Mesenchymal stem cell (in vitro differentiated cells and primary cell): ENCODE measurements around the gene AHDC1.

Source experiments
- DNase-seq: peaks from one replicate; pipeline ENCODE4 v3.0.0-alpha.2; 2013
- H2AFZ ChIP-seq: one replicate; pipeline ENCODE4 v1.6.1; 2013; ENCODE audit warnings: low read depth, mild to moderate bottlenecking, control low read depth, inconsistent platforms, low read length, moderate library complexity
- H2AK5ac ChIP-seq: 2 replicates; pipeline ENCODE4 v1.6.1; 2013; ENCODE audit warnings: low read length, moderate library complexity, mild to moderate bottlenecking, inconsistent platforms; ENCODE audit not compliant: severe bottlenecking
- H2BK120ac ChIP-seq: one replicate; pipeline ENCODE4 v1.6.1; 2013; ENCODE audit warnings: low read depth, mild to moderate bottlenecking, inconsistent platforms, low read length, moderate library complexity
- H2BK12ac ChIP-seq, 2 experiments: one replicate each; pipeline ENCODE4 v1.6.1; 2013; ENCODE audit warnings: inconsistent platforms in 2 of 2, low read length in 2 of 2, mild to moderate bottlenecking in 2 of 2, moderate library complexity in 2 of 2, control low read depth in 1 of 2
- H2BK15ac ChIP-seq: one replicate; pipeline ENCODE4 v1.6.1; 2013; ENCODE audit warnings: mild to moderate bottlenecking, low read depth, inconsistent platforms; ENCODE audit not compliant: poor library complexity, severe bottlenecking
- H2BK5ac ChIP-seq: 2 replicates; pipeline ENCODE4 v1.6.1; 2013; ENCODE audit warnings: low read depth, mild to moderate bottlenecking, low read length, control low read depth, inconsistent platforms; ENCODE audit not compliant: poor library complexity, severe bottlenecking
- H3K14ac ChIP-seq, 2 experiments: one replicate each; pipeline ENCODE4 v1.6.1; 2013; ENCODE audit warnings: inconsistent platforms in 2 of 2, low read length in 2 of 2, control low read depth in 1 of 2, mild to moderate bottlenecking in 1 of 2, moderate library complexity in 1 of 2
- H3K18ac ChIP-seq, 2 experiments: one replicate each; pipeline ENCODE4 v1.6.1; 2013; ENCODE audit warnings: inconsistent platforms in 2 of 2, low read length in 2 of 2, control low read depth in 1 of 2, low read depth in 1 of 2, mild to moderate bottlenecking in 1 of 2
- H3K23ac ChIP-seq, 2 experiments: one replicate each; pipeline ENCODE4 v1.6.1; 2013; ENCODE audit warnings: inconsistent platforms in 2 of 2, low read length in 2 of 2, mild to moderate bottlenecking in 2 of 2, moderate library complexity in 2 of 2, control low read depth in 1 of 2
- H3K27ac ChIP-seq: 2 replicates; pipeline ENCODE4 v1.5.1; 2013; ENCODE audit warnings: mild to moderate bottlenecking, moderate library complexity, low read length, control low read depth, inconsistent platforms; ENCODE audit not compliant: poor library complexity, severe bottlenecking
- H3K27me3 ChIP-seq, 2 experiments: 2 replicates each; pipeline versions ENCODE4 v1.6.1 to v1.7.0; 2013; ENCODE audit warnings: low read length in 2 of 2, mild to moderate bottlenecking in 2 of 2, moderate library complexity in 2 of 2, control low read depth in 1 of 2, inconsistent platforms in 1 of 2; ENCODE audit not compliant: control insufficient read depth in 1 of 2, insufficient read depth in 1 of 2
- H3K36me3 ChIP-seq, 2 experiments: 2 replicates each; pipeline versions ENCODE4 v1.6.1 to v1.7.0; 2013; ENCODE audit warnings: low read length in 2 of 2, control low read depth in 1 of 2, inconsistent platforms in 1 of 2, low read depth in 1 of 2, mild to moderate bottlenecking in 1 of 2; ENCODE audit not compliant: insufficient read depth in 2 of 2, control insufficient read depth in 1 of 2
- H3K4ac ChIP-seq, 2 experiments: one replicate each; pipeline ENCODE4 v1.6.1; 2013; ENCODE audit warnings: inconsistent platforms in 2 of 2, low read length in 2 of 2, mild to moderate bottlenecking in 2 of 2, moderate library complexity in 2 of 2, control low read depth in 1 of 2, low read depth in 1 of 2
- H3K4me1 ChIP-seq: 2 replicates; pipeline ENCODE4 v1.6.1; 2013; ENCODE audit warnings: low read depth, low read length, control low read depth; ENCODE audit not compliant: control insufficient read depth, insufficient read depth
- H3K4me2 ChIP-seq: 2 replicates; pipeline ENCODE4 v1.6.1; 2013; ENCODE audit warnings: low read length, mild to moderate bottlenecking, inconsistent platforms; ENCODE audit not compliant: poor library complexity, severe bottlenecking
- H3K4me3 ChIP-seq, 2 experiments: 2 replicates each; pipeline versions ENCODE4 v1.5.1 to v1.7.0; 2013; ENCODE audit warnings: low read length in 2 of 2, mild to moderate bottlenecking in 2 of 2, control low read depth in 1 of 2, low read depth in 1 of 2; ENCODE audit not compliant: insufficient read depth in 1 of 2
- H3K79me1 ChIP-seq: replicated peaks from 2 replicates; pipeline ENCODE4 v1.6.1; 2013; ENCODE audit warnings: mild to moderate bottlenecking, control low read depth, low read length, inconsistent platforms; ENCODE audit not compliant: poor library complexity, severe bottlenecking
- H3K9ac ChIP-seq: 2 replicates; pipeline ENCODE4 v1.7.0; 2013; ENCODE audit warnings: mild to moderate bottlenecking, low read length, moderate library complexity
- H3K9me3 ChIP-seq: 2 replicates; pipeline ENCODE4 v1.7.0; 2013; ENCODE audit warnings: mild to moderate bottlenecking, low read length; ENCODE audit not compliant: control insufficient read depth
- H4K8ac ChIP-seq: one replicate; pipeline ENCODE4 v1.6.1; 2013; ENCODE audit warnings: inconsistent platforms, mild to moderate bottlenecking, low read length, moderate library complexity
- H4K91ac ChIP-seq: one replicate; pipeline ENCODE4 v1.6.1; 2013; ENCODE audit warnings: mild to moderate bottlenecking, low read length, inconsistent platforms
- WGBS: methylation state at CpG from one replicate; pipeline ENCODE4 v1.1.7; 2013; ENCODE audit warnings: mixed read lengths; 5-methylcytosine and 5-hydroxymethylcytosine counted together

The AHDC1 gene

GRCh38 chr1:27598295-27598687 is 5.7 kb downstream of the AHDC1 start:
- Histone ChIP-seq H3K4me3 (peak overlapping the region in 1 of 2 experiments; percentile 35), H3K18ac (peak overlapping the region; percentile 67 to 97), H3K4me1 (peaks cover 84% of the 10 kb centered on the region), H2BK15ac (peak overlapping the region; percentile 85), H3K4me2 (peak overlapping the region; percentile 5), H3K23ac (no peak overlapping the region), H4K91ac (peak overlapping the region; percentile 96), H3K27ac (peak overlapping the region; percentile 20), H2AFZ (no peak overlapping the region), H3K4ac (peak overlapping the region; percentile 19 to 96), H2AK5ac (peak overlapping the region; percentile 88), H4K8ac (peak overlapping the region; percentile 67), H3K27me3 (no peaks in the 10 kb centered on the region), H3K9me3 (no peaks in the 10 kb centered on the region), H3K14ac (peak overlapping the region in 1 of 2 experiments; percentile 80), H2BK120ac (peak overlapping the region; percentile 74), H2BK5ac (no peak overlapping the region), H2BK12ac (peak overlapping the region; percentile 37 to 81), H3K9ac (peak overlapping the region; percentile 67), H3K36me3 (peaks cover 10 to 28% of the 10 kb centered on the region in 2 experiments), H3K79me1 (peaks cover 16% of the 10 kb centered on the region)
- WGBS: 40% methylated on average over 2 of the region's 3 CpGs
- peak; percentile 56 for DNase-seq

GRCh38 chr1:27597516-27598294 is 6.2 kb downstream of the AHDC1 start:
- DNase-seq: no peak
- Histone ChIP-seq H3K79me1 (peaks cover 16% of the 10 kb centered on the region), H2BK15ac (no peak overlapping the region), H3K4ac (peak overlapping the region in 1 of 2 experiments; percentile 45), H3K18ac (peak overlapping the region; percentile 67 to 85), H2AK5ac (peak overlapping the region; percentile 63), H3K4me2 (peak overlapping the region; percentile 19), H3K9ac (peak overlapping the region; percentile 39), H3K23ac (peak overlapping the region in 1 of 2 experiments; percentile 56), H3K14ac (peak overlapping the region in 1 of 2 experiments; percentile 62), H4K91ac (peak overlapping the region; percentile 30), H2BK12ac (peak overlapping the region in 1 of 2 experiments; percentile 45), H3K9me3 (no peaks in the 10 kb centered on the region), H2BK5ac (no peak overlapping the region), H3K4me3 (no peak overlapping the region), H3K27me3 (no peaks in the 10 kb centered on the region), H2BK120ac (peak overlapping the region; percentile 51), H3K36me3 (peaks cover 10 to 29% of the 10 kb centered on the region in 2 experiments), H3K4me1 (peaks cover 90% of the 10 kb centered on the region), H2AFZ (no peak overlapping the region), H4K8ac (peak overlapping the region; percentile 5), H3K27ac (peak overlapping the region; percentile 6)
- 72% methylated on average over 4 of the region's 7 CpGs for WGBS

DNA sequence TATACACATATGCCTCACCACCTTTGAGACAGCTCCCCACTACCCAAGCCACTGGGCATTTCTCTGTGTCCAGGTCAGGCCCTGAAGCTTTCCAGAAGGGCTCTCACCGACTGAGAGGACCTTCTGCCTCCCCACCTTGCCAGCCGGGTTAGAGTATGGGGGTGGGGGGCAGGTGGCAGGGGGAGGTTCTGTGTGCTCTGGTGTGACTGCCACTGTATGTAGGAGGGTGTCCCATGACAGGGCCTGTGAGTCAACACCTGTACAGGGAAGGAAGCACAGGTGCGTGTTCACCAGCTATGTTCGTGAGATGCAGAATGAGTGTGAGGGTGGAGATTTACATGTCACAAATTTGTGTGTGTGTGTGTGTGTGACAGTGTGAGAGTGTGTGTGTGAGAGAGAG is 7.0 kb downstream of the AHDC1 start:
- peak overlapping the region in 1 of 2 experiments; percentile 45 for H2BK12ac ChIP-seq
- no peak overlapping the region for H2BK5ac ChIP-seq
- H2BK15ac ChIP-seq: no peak overlapping the region
- H2AFZ ChIP-seq: no peak overlapping the region
- H3K36me3 ChIP-seq: peaks cover 10 to 35% of the 10 kb centered on the region in 2 experiments
- no peak overlapping the region for H4K8ac ChIP-seq
- H3K79me1 ChIP-seq: peaks cover 18% of the 10 kb centered on the region
- no peak overlapping the region for H2BK120ac ChIP-seq
- peak overlapping the region; percentile 38 for H2AK5ac ChIP-seq
- no peak overlapping the region for H3K9ac ChIP-seq
- H3K9me3 ChIP-seq: no peaks in the 10 kb centered on the region
- H3K23ac ChIP-seq: peak overlapping the region in 1 of 2 experiments; percentile 56
- H3K4me1 ChIP-seq: peaks cover 96% of the 10 kb centered on the region
- peak overlapping the region in 1 of 2 experiments; percentile 69 for H3K18ac ChIP-seq
- no peak overlapping the region for H3K27ac ChIP-seq
- H3K4ac ChIP-seq: no peak overlapping the region
- no peak overlapping the region for H3K4me2 ChIP-seq
- peak overlapping the region; percentile 30 for H4K91ac ChIP-seq
- peak overlapping the region in 1 of 2 experiments; percentile 62 for H3K14ac ChIP-seq
- H3K27me3 ChIP-seq: no peaks in the 10 kb centered on the region
- 81% methylated on average over 4 of the region's 4 CpGs for WGBS
- DNase-seq: no peak
- no peak overlapping the region for H3K4me3 ChIP-seq

- Histone ChIP-seq H3K4me3 (no peak overlapping the region), H3K36me3 (peaks cover 10 to 36% of the 10 kb centered on the region in 2 experiments), H2BK120ac (peak overlapping the region; percentile 50), H3K9ac (peak overlapping the region; percentile 29), H2BK5ac (no peak overlapping the region), H3K4ac (peak overlapping the region; percentile 41 to 51), H3K9me3 (no peaks in the 10 kb centered on the region), H3K4me1 (peaks cover 95% of the 10 kb centered on the region), H2BK12ac (peak overlapping the region in 1 of 2 experiments; percentile 72), H3K18ac (peak overlapping the region; percentile 63 to 71), H2AFZ (no peak overlapping the region), H4K91ac (peak overlapping the region; percentile 74), H3K4me2 (no peak overlapping the region), H2BK15ac (peak overlapping the region; percentile 52), H3K79me1 (peaks cover 20% of the 10 kb centered on the region), H3K14ac (peak overlapping the region in 1 of 2 experiments; percentile 35), H4K8ac (no peak overlapping the region), H3K23ac (peak overlapping the region in 1 of 2 experiments; percentile 62), H3K27ac (no peak overlapping the region), H2AK5ac (peak overlapping the region; percentile 21), H3K27me3 (no peaks in the 10 kb centered on the region)
- no peak for DNase-seq
- WGBS: 30% methylated on average over 9 of the region's 9 CpGs
Observed at GRCh38 chr1:27596261-27596660, 7.7 kb downstream of the AHDC1 start.
